Measurements from ENCODE around the gene LRIG2.
"Not testable (repeated sequence)": the region's sequence is repeated elsewhere in the genome, so short reads cannot be mapped to it uniquely, and the experiment has no call there.

The LRIG2 gene

GRCh38 chr1:113063456-113063855 is 9.5 kb upstream of the LRIG2 start:
- not testable (repeated sequence) for DNase-seq (ENCODE audit: low read depth in 2 of 2)

- no peak for DNase-seq (ENCODE audit: low read depth in 2 of 2)
Measured at GRCh38 chr1:113072141-113072756, 749 bp upstream of the LRIG2 start.

- DNase-seq (ENCODE audit: low read depth in 2 of 2), result no peak
Measured at GRCh38 chr1:113073479-113073950, 517 bp downstream of the LRIG2 start.

- DNase-seq (ENCODE audit: low read depth in 2 of 2), result no peak
Measured at GRCh38 chr1:113074237-113074636, 1.2 kb downstream of the LRIG2 start.

GRCh38 chr1:113077978-113078377 is 5.0 kb downstream of the LRIG2 start:
- not testable (repeated sequence) for DNase-seq (ENCODE audit: low read depth in 2 of 2)

GRCh38 chr1:113086541-113086940 is 13.5 kb downstream of the LRIG2 start:
- DNase-seq (ENCODE audit: low read depth in 2 of 2), result no peak

- no peak for DNase-seq (ENCODE audit: low read depth in 2 of 2)
Measured at GRCh38 chr1:113088972-113089371, 16.0 kb downstream of the LRIG2 start.

- no peak for DNase-seq (ENCODE audit: low read depth in 2 of 2)
Measured at GRCh38 chr1:113090051-113090450, 17.1 kb downstream of the LRIG2 start.

- DNase-seq (ENCODE audit: low read depth in 2 of 2), result no peak
Measured at GRCh38 chr1:113091988-113092594, 19.1 kb downstream of the LRIG2 start.

GRCh38 chr1:113094506-113094905 is 21.5 kb downstream of the LRIG2 start:
- no peak for DNase-seq (ENCODE audit: low read depth in 2 of 2)

GRCh38 chr1:113095790-113096455 is 22.9 kb downstream of the LRIG2 start:
- DNase-seq (ENCODE audit: low read depth in 2 of 2), result no peak

- DNase-seq (ENCODE audit: low read depth in 2 of 2), result no peak
Measured at GRCh38 chr1:113096493-113096892, 23.5 kb downstream of the LRIG2 start.

GRCh38 chr1:113101588-113101987 is 28.6 kb downstream of the LRIG2 start:
- no peak for DNase-seq (ENCODE audit: low read depth in 2 of 2)

GRCh38 chr1:113103048-113103447 is 30.1 kb downstream of the LRIG2 start:
- no peak for DNase-seq (ENCODE audit: low read depth in 2 of 2)

- DNase-seq (ENCODE audit: low read depth in 2 of 2), result no peak
Measured at GRCh38 chr1:113103977-113104376, 31.0 kb downstream of the LRIG2 start.

GRCh38 chr1:113106910-113107309 is 33.9 kb downstream of the LRIG2 start:
- DNase-seq (ENCODE audit: low read depth in 2 of 2), result no peak

- peak; percentile 49 to 54 for DNase-seq (ENCODE audit: low read depth in 2 of 2)
Measured at GRCh38 chr1:113109908-113110554, 37.0 kb downstream of the LRIG2 start.

- DNase-seq (ENCODE audit: low read depth in 2 of 2), result no peak
Measured at GRCh38 chr1:113118266-113118665, 45.3 kb downstream of the LRIG2 start.

GRCh38 chr1:113123737-113124136 is 50.7 kb downstream of the LRIG2 start:
- DNase-seq (ENCODE audit: low read depth in 2 of 2), result no peak

GRCh38 chr1:113124366-113124765 is 51.4 kb downstream of the LRIG2 start:
- DNase-seq (ENCODE audit: low read depth in 2 of 2), result no peak

GRCh38 chr1:113125517-113125916 is 52.5 kb downstream of the LRIG2 start:
- DNase-seq (ENCODE audit: low read depth in 2 of 2), result no peak

- no peak for DNase-seq (ENCODE audit: low read depth in 2 of 2)
Measured at GRCh38 chr1:113126207-113126606, 53.2 kb downstream of the LRIG2 start.

GRCh38 chr1:113128116-113128515 is 55.1 kb downstream of the LRIG2 start:
- no peak for DNase-seq (ENCODE audit: low read depth in 2 of 2)
